B cell (primary cell): ENCODE results near the gene CCNI. TPM values are rescaled to one million over a fixed set of nuclear protein-coding genes. Genes with fewer than 3 reads are reported as not detected.

ENCODE experiments used
- ATAC-seq: fragments of 200-7000 bp; cut with Tn5 transposase; one replicate; pipeline ENCODE4 v1.10.0; 2021; ENCODE audit warnings: low read depth, mild to moderate bottlenecking, moderate number of reproducible peaks, moderate library complexity
- CTCF ChIA-PET: fragments of 350-600 bp; sonication (Branson Sonifier 250); formaldehyde crosslinking; loops from one replicate; lab custom pipeline; 2021; ENCODE audit warnings: antibody characterized with exemption, inconsistent platforms; lab: Charles Lee
- POLR2A ChIA-PET: fragments of 350-600 bp; sonication (Branson Sonifier 250); formaldehyde crosslinking; loops from one replicate; lab custom pipeline; 2021; ENCODE audit warnings: antibody characterized with exemption; lab: Charles Lee
- DNase-seq: peaks from one replicate; pipeline ENCODE4 v3.0.0; 2013
- H2AFZ ChIP-seq: 2 replicates; pipeline ENCODE4 v1.6.1; 2012; ENCODE audit warnings: mild to moderate bottlenecking, low read depth, low read length; ENCODE audit not compliant: insufficient read depth, poor library complexity, severe bottlenecking
- H3K27ac ChIP-seq, 2 donors: 1 replicate in 1 of 2; 2 replicates in 1 of 2; pipeline ENCODE4 v1.5.1; 2012 to 2013; ENCODE audit warnings: low read length in 2 of 2, mild to moderate bottlenecking in 2 of 2, moderate library complexity in 1 of 2
- H3K27me3 ChIP-seq, 4 experiments: fragments of 200-600 bp in 1 of 4; sonication (generic) in 1 of 4; replicated peaks in 1 of 4; 1 replicate in 2 of 4; 2 replicates in 2 of 4; pipeline versions ENCODE4 v1.6.1 to v1.7.0; 2013 to 2016; ENCODE audit warnings: low read length in 3 of 4, mild to moderate bottlenecking in 2 of 4, mixed read lengths in 1 of 4, moderate library complexity in 1 of 4; ENCODE audit not compliant: insufficient read depth in 4 of 4, control insufficient read depth in 3 of 4; ENCODE audit errors: control extremely low read depth in 1 of 4
- H3K36me3 ChIP-seq, 2 experiments: replicated peaks in 1 of 2; 1 replicate in 1 of 2; 2 replicates in 1 of 2; pipeline versions ENCODE4 v1.6.1 to v1.7.1; 2013; ENCODE audit warnings: low read length in 1 of 2; ENCODE audit not compliant: insufficient read depth in 2 of 2, control insufficient read depth in 1 of 2; ENCODE audit errors: control extremely low read depth in 1 of 2, extremely low read depth in 1 of 2
- H3K4me1 ChIP-seq, 2 donors: fragments of 200-600 bp in 1 of 2; sonication (generic) in 1 of 2; 1 replicate in 1 of 2; 2 replicates in 1 of 2; pipeline versions ENCODE4 v1.5.1 to v1.6.1; 2013 to 2017; ENCODE audit warnings: low read length in 2 of 2; ENCODE audit not compliant: control insufficient read depth in 2 of 2, insufficient read depth in 2 of 2
- H3K4me2 ChIP-seq: replicated peaks from 2 replicates; pipeline ENCODE3; 2012; ENCODE audit warnings: mild to moderate bottlenecking, low read depth, low read length; ENCODE audit not compliant: poor library complexity, severe bottlenecking
- H3K4me3 ChIP-seq, 5 experiments: fragments of 200-600 bp in 1 of 5; sonication (generic) in 1 of 5; 1 replicate in 3 of 5; 2 replicates in 2 of 5; pipeline versions ENCODE4 v1.5.1 to v1.7.0; 2011 to 2016; ENCODE audit warnings: low read length in 4 of 5, mild to moderate bottlenecking in 4 of 5, low read depth in 2 of 5, control low read depth in 1 of 5, moderate library complexity in 1 of 5; ENCODE audit not compliant: insufficient read depth in 1 of 5; ENCODE audit errors: control extremely low read depth in 1 of 5, extremely low read depth in 1 of 5
- H3K79me2 ChIP-seq: fragments of 200-600 bp; sonication (generic); one replicate; pipeline ENCODE4 v1.6.0; 2016; ENCODE audit warnings: low read length; ENCODE audit not compliant: control insufficient read depth, insufficient read depth
- H3K9ac ChIP-seq: fragments of 200-600 bp; sonication (generic); 2 replicates; pipeline ENCODE4 v1.6.1; 2017; ENCODE audit warnings: mild to moderate bottlenecking, low read length, moderate library complexity
- H3K9me3 ChIP-seq, 3 donors: one replicate each; pipeline versions ENCODE4 v1.6.1 to v1.7.1; 2013; ENCODE audit warnings: low read length in 2 of 3; ENCODE audit not compliant: control insufficient read depth in 2 of 3, insufficient read depth in 1 of 3; ENCODE audit errors: control extremely low read depth in 1 of 3
- H4K20me1 ChIP-seq: 2 replicates; pipeline ENCODE4 v1.6.0; 2012; ENCODE audit warnings: mild to moderate bottlenecking, low read length; ENCODE audit not compliant: insufficient read depth, control insufficient read depth, poor library complexity, severe bottlenecking
- H3K27ac Mint-ChIP-seq: one replicate; pipeline ENCODE4 v1.8.0; 2021; ENCODE audit warnings: mixed read lengths
- H3K27me3 Mint-ChIP-seq: one replicate; pipeline ENCODE4 v1.8.0; 2021; ENCODE audit warnings: mixed read lengths
- H3K4me1 Mint-ChIP-seq: one replicate; pipeline ENCODE4 v1.8.0; 2021; ENCODE audit warnings: mixed read lengths
- H3K4me3 Mint-ChIP-seq: one replicate; pipeline ENCODE4 v1.8.0; 2021; ENCODE audit warnings: mixed read lengths
- H3K9me3 Mint-ChIP-seq: one replicate; pipeline ENCODE4 v1.8.0; 2022; ENCODE audit warnings: mixed read lengths; ENCODE audit not compliant: insufficient read depth
- EZH2 ChIP-seq: IDR thresholded peaks from 2 replicates; pipeline ENCODE4 v1.6.1; 2012; ENCODE audit warnings: borderline replicate concordance, low read depth, mild to moderate bottlenecking, moderate library complexity, low read length; ENCODE audit not compliant: insufficient read depth, poor library complexity, severe bottlenecking
- WGBS: methylation state at CpG from one replicate; pipeline ENCODE4 v1.1.5; 2013; ENCODE audit warnings: missing lambda C conversion rate; ENCODE audit not compliant: insufficient coverage; 5-methylcytosine and 5-hydroxymethylcytosine counted together
- intact Hi-C: fragments of 100-400 bp; cut with micrococcal nuclease; formaldehyde crosslinking; loops from one replicate; pipeline ENCODE4 v1.10.0; 2022
- polyA plus RNA-seq: library from polyadenylated mRNA; depleted of rRNA; stranded (reverse); fragments of >200 nt; gene quantifications from 2 replicates; pipeline ENCODE4 v1.2.3, GENCODE V29; 2012
- total RNA-seq, 2 donors: library from RNA; stranded (reverse); fragments of 120-200 nt in 1 of 2; gene quantifications; 1 replicate in 1 of 2; 2 replicates in 1 of 2; pipeline versions ENCODE4 v1.2.3 to v1.2.4, GENCODE V29; 2013 to 2022
- TF ChIP-seq, protein P1 (sequence below): fragments of 200-600 bp; IDR thresholded peaks from one replicate; pipeline ENCODE4 v1.8.0; 2022; ENCODE audit warnings: antibody characterized with exemption, mild to moderate bottlenecking

CCNI gene
- total and polyA plus RNA-seq, 2 donors (not counting 1 experiment from before 2014, with no cell fraction given), result 95.1 to 314 TPM

DNA sequence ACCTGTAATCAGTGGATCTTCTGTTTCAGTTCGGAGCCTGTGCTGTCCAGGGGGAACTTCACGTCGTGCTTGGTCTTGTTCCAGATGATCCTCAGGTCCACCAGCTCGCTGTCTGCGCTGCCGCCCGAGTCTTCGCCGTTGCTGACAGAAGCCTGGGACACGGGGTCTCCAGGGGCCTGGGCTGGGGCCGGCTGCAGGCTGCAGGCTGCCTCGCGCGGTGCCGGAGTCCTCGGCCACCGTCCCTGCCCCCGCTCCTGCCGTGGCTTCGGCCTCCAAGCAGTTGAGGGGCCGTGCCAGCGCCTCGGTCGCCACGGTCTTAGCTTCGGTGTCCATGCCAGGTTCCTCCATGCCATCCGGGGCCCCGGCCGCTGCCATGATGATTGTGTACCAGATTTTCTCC lies 37.3 kb upstream of the CCNI start:
- Histone ChIP-seq H3K4me3 (no peak overlapping the region), H3K79me2 (no peaks in the 10 kb centered on the region), H4K20me1 (no peaks in the 10 kb centered on the region), H2AFZ (no peak overlapping the region), H3K27me3 (no peaks in the 10 kb centered on the region), H3K9me3 (no peaks in the 10 kb centered on the region), H3K27ac (no peak overlapping the region), H3K36me3 (no peaks in the 10 kb centered on the region), H3K4me2 (no peak overlapping the region), H3K9ac (no peak overlapping the region), H3K4me1 (no peaks in the 10 kb centered on the region)
- no peak overlapping the region for H3K27ac Mint-ChIP-seq
- no peak for TF ChIP-seq EZH2
- TF ChIP-seq, protein P1, sequence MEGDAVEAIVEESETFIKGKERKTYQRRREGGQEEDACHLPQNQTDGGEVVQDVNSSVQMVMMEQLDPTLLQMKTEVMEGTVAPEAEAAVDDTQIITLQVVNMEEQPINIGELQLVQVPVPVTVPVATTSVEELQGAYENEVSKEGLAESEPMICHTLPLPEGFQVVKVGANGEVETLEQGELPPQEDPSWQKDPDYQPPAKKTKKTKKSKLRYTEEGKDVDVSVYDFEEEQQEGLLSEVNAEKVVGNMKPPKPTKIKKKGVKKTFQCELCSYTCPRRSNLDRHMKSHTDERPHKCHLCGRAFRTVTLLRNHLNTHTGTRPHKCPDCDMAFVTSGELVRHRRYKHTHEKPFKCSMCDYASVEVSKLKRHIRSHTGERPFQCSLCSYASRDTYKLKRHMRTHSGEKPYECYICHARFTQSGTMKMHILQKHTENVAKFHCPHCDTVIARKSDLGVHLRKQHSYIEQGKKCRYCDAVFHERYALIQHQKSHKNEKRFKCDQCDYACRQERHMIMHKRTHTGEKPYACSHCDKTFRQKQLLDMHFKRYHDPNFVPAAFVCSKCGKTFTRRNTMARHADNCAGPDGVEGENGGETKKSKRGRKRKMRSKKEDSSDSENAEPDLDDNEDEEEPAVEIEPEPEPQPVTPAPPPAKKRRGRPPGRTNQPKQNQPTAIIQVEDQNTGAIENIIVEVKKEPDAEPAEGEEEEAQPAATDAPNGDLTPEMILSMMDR, result no peak
- no peaks in the 10 kb centered on the region for H3K27me3 Mint-ChIP-seq
- no peaks in the 10 kb centered on the region for H3K9me3 Mint-ChIP-seq
- ChIA-PET CTCF (no interaction called here), POLR2A (no interaction called here)
- ATAC-seq, result no peak
- intact Hi-C loops, result no loop called here
- H3K4me3 Mint-ChIP-seq, result no peak overlapping the region
- H3K4me1 Mint-ChIP-seq, result no peaks in the 10 kb centered on the region
- no peak for DNase-seq
- WGBS, result 97% methylated on average over 25 of the region's 29 CpGs

DNA sequence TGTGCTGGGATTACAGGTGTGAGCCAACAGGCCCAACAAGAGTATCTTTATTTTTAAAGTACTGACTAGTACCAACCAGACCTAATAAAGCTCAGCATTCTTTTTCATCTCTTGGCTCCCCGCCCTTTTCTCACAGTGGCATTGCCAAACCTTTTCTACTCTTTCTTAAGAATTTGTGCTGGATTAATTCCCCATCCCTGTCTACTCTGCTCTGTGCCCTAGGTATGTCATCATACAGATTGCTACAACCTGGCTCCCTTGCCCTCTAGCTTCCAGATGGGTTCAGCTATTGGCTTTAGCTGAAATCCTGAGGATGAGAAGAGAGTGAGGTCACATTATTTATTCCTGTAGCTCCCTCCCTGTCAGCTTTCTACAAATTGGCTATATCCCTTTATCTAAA lies 34.9 kb upstream of the CCNI start:
- CTCF ChIA-PET, result interaction anchor here (1.4 to 1.8 kb wide), 2 partner anchors 92 to 96 kb away, joined by 3 to 6 read pairs; no protein-coding TSS in a partner anchor
- no peak overlapping the region for H3K4me3 ChIP-seq

More for the DNA sequence above, 34.9 kb upstream of the CCNI start:
- Mint-ChIP-seq H3K4me3 (no peak overlapping the region), H3K27ac (no peak overlapping the region), H3K9me3 (no peaks in the 10 kb centered on the region), H3K27me3 (no peaks in the 10 kb centered on the region), H3K4me1 (peaks cover 7% of the 10 kb centered on the region)
- ATAC-seq (no peak), DNase-seq (no peak)
- Histone ChIP-seq H3K9ac (no peak overlapping the region), H3K4me2 (no peak overlapping the region), H3K4me1 (no peaks in the 10 kb centered on the region), H4K20me1 (no peaks in the 10 kb centered on the region), H3K79me2 (no peaks in the 10 kb centered on the region), H3K27me3 (no peaks in the 10 kb centered on the region), H3K9me3 (no peaks in the 10 kb centered on the region), H2AFZ (no peak overlapping the region), H3K36me3 (no peaks in the 10 kb centered on the region), H3K27ac (no peak overlapping the region)
- intact Hi-C loops, result no loop called here
- POLR2A ChIA-PET, result no interaction called here
- TF ChIP-seq, protein P1, result no peak
- TF ChIP-seq EZH2, result no peak
- WGBS, result 100% methylated on average over 1 of the region's 1 CpG
